ENCODE results near the gene SLC6A3. TPM values are rescaled to one million over a fixed set of nuclear protein-coding genes. Genes with fewer than 3 reads are reported as not detected.

Gene SLC6A3
- total and polyA plus RNA-seq, 2 donors (not counting 3 experiments of a cell fraction or from before 2014, with no cell fraction given), result not detected

- H3K9me1 ChIP-seq (replicated peaks; ENCODE audit: control insufficient read depth, extremely low read depth, insufficient read depth, low read length), result no peaks in the 10 kb centered on the region
- FAIRE-seq (no peak), DNase-seq (ENCODE audit: low read depth, low spot score) (no peak)
- ChIA-PET POLR2A (no interaction called here), CTCF (no interaction called here)
- H3K27ac ChIP-seq (ENCODE audit: insufficient read depth, low read depth, low read length), result no peak overlapping the region
- peaks cover 16 to 21% of the 10 kb centered on the region in 2 experiments for H3K27me3 ChIP-seq (ENCODE audit: control insufficient read depth in 2 of 2, insufficient read depth in 2 of 2, low read length in 2 of 2)
- H3K4me1 ChIP-seq (ENCODE audit: control insufficient read depth, extremely low read depth, insufficient read depth, low read length), result no peaks in the 10 kb centered on the region
- no peaks in the 10 kb centered on the region for H4K20me1 ChIP-seq (replicated peaks; ENCODE audit: control insufficient read depth, extremely low read depth, insufficient read depth, low read length)
- H3K4me2 ChIP-seq (ENCODE audit: insufficient read depth, low read length), result no peak overlapping the region
- no peak overlapping the region for H2AFZ ChIP-seq (ENCODE audit: low read depth, low read length)
- no TSS peak for BruUV-seq (replicated peaks)
- H3K79me2 ChIP-seq (ENCODE audit: control insufficient read depth, insufficient read depth, low read length), result no peaks in the 10 kb centered on the region
- H3K36me3 ChIP-seq (ENCODE audit: control insufficient read depth in 2 of 2, extremely low read depth in 1 of 2, insufficient read depth in 2 of 2, low read length in 2 of 2), result no peaks in the 10 kb centered on the region
- intact Hi-C loops (cut with micrococcal nuclease) (no loop called here), dilution Hi-C loops (cut with MboI; ENCODE audit: extremely low pct_ligation_motif_present, low sequenced_read_pairs) (no loop called here)
- H3K4me3 ChIP-seq (replicated peaks in 1 of 3; ENCODE audit: insufficient read depth in 1 of 3, low read depth in 1 of 3, low read length in 3 of 3), result no peak overlapping the region
- no peaks in the 10 kb centered on the region for H3K9me3 ChIP-seq (replicated peaks; ENCODE audit: control insufficient read depth, insufficient read depth, low read length)
- H3K9ac ChIP-seq (replicated peaks; ENCODE audit: extremely low read depth, insufficient read depth, low read length), result no peak overlapping the region
- TF ChIP-seq FOS (IDR thresholded peaks at IDR 0.05; ENCODE audit: borderline replicate concordance, insufficient read depth, low read length) (no peak), POLR2A (IDR thresholded peaks at IDR 0.05; ENCODE audit: low read depth, low read length) (no peak), POLR2AphosphoS5 (IDR thresholded peaks at IDR 0.05; ENCODE audit: insufficient read depth, low read depth, low read length) (no peak), EZH2 (IDR thresholded peaks at IDR 0.05; ENCODE audit: borderline replicate concordance, low read depth, low read length, severe bottlenecking) (no peak), MAX (IDR thresholded peaks at IDR 0.05; ENCODE audit: insufficient read depth, insufficient read length) (no peak), CTCF (IDR thresholded peaks at IDR 0.05; ENCODE audit: extremely low read depth in 1 of 2, insufficient read depth in 1 of 2, low read depth in 1 of 2, low read length in 2 of 2) (no peak), MYC (IDR thresholded peaks at IDR 0.05; ENCODE audit: low read depth, low read length) (no peak), JUN (IDR thresholded peaks at IDR 0.05; ENCODE audit: borderline replicate concordance, insufficient read depth, insufficient read length, low read depth) (no peak), GATA2 (IDR thresholded peaks at IDR 0.05; ENCODE audit: insufficient read depth, insufficient read length, low read depth, low read length) (no peak)
These were observed 5.1 kb downstream of the SLC6A3 start for GRCh38 chr5:1440098-1440493.
